Measurements from ENCODE around the gene CPSF4. TPM values are rescaled to one million over a fixed set of nuclear protein-coding genes. Genes with fewer than 3 reads are reported as not detected.
A peak's percentile ranks its signal among the peaks of the same experiment; 100 is the strongest.

CPSF4 gene
- total RNA-seq, 1 donor from 2014 or later: 89.9 TPM

GRCh38 chr7:99398891-99399445, 39.8 kb upstream of the CPSF4 start:
- Mint-ChIP-seq H3K4me3 (ENCODE audit: low read depth) (no peak overlapping the region), H3K9me3 (no peaks in the 10 kb centered on the region), H3K4me1 (ENCODE audit: low read depth) (peaks cover 5% of the 10 kb centered on the region), H3K27me3 (ENCODE audit: low read depth) (no peaks in the 10 kb centered on the region), H3K36me3 (ENCODE audit: low read depth) (peaks cover 79% of the 10 kb centered on the region), H3K27ac (peak overlapping the region; percentile 2)
- intact Hi-C loops (cut with micrococcal nuclease): loop anchor here (5.0 kb wide), 1 partner anchor 1853 kb away; no protein-coding TSS in a partner anchor
- no peak for DNase-seq (ENCODE audit: low spot score)

- Mint-ChIP-seq H3K9me3 (no peaks in the 10 kb centered on the region), H3K4me3 (ENCODE audit: low read depth) (no peak overlapping the region), H3K27ac (no peak overlapping the region), H3K27me3 (ENCODE audit: low read depth) (no peaks in the 10 kb centered on the region), H3K36me3 (ENCODE audit: low read depth) (peaks cover 79% of the 10 kb centered on the region), H3K4me1 (ENCODE audit: low read depth) (peaks cover 5% of the 10 kb centered on the region)
- DNase-seq (ENCODE audit: low spot score): no peak
- intact Hi-C loops (cut with micrococcal nuclease): loop anchor here (5.0 kb wide), 1 partner anchor 1853 kb away; no protein-coding TSS in a partner anchor
Observed at GRCh38 chr7:99399597-99399996, 39.1 kb upstream of the CPSF4 start.

- Mint-ChIP-seq H3K9me3 (no peaks in the 10 kb centered on the region), H3K4me3 (ENCODE audit: low read depth) (no peak overlapping the region), H3K27ac (no peak overlapping the region), H3K4me1 (ENCODE audit: low read depth) (peaks cover 16% of the 10 kb centered on the region), H3K36me3 (ENCODE audit: low read depth) (peaks cover 58% of the 10 kb centered on the region), H3K27me3 (ENCODE audit: low read depth) (no peaks in the 10 kb centered on the region)
- DNase-seq (ENCODE audit: low spot score): no peak
- intact Hi-C loops (cut with micrococcal nuclease): no loop called here
Observed at GRCh38 chr7:99402854-99403253, 35.9 kb upstream of the CPSF4 start.

- H3K27ac Mint-ChIP-seq: no peak overlapping the region
- peaks cover 13% of the 10 kb centered on the region for H3K4me1 Mint-ChIP-seq (ENCODE audit: low read depth)
- H3K4me3 Mint-ChIP-seq (ENCODE audit: low read depth): no peak overlapping the region
- H3K36me3 Mint-ChIP-seq (ENCODE audit: low read depth): peaks cover 50% of the 10 kb centered on the region
- H3K9me3 Mint-ChIP-seq: no peaks in the 10 kb centered on the region
- intact Hi-C loops (cut with micrococcal nuclease): no loop called here
- H3K27me3 Mint-ChIP-seq (ENCODE audit: low read depth): no peaks in the 10 kb centered on the region
- DNase-seq (ENCODE audit: low spot score): no peak
Observed at GRCh38 chr7:99403764-99404163, 35.0 kb upstream of the CPSF4 start.

- intact Hi-C loops (cut with micrococcal nuclease): no loop called here
- Mint-ChIP-seq H3K27ac (no peak overlapping the region), H3K36me3 (ENCODE audit: low read depth) (peaks cover 50% of the 10 kb centered on the region), H3K27me3 (ENCODE audit: low read depth) (no peaks in the 10 kb centered on the region), H3K4me1 (ENCODE audit: low read depth) (peaks cover 13% of the 10 kb centered on the region), H3K4me3 (ENCODE audit: low read depth) (no peak overlapping the region), H3K9me3 (no peaks in the 10 kb centered on the region)
- no peak for DNase-seq (ENCODE audit: low spot score)
Observed at GRCh38 chr7:99404235-99404976, 34.3 kb upstream of the CPSF4 start.

- H3K4me1 Mint-ChIP-seq (ENCODE audit: low read depth): peaks cover 16% of the 10 kb centered on the region
- intact Hi-C loops (cut with micrococcal nuclease): no loop called here
- H3K4me3 Mint-ChIP-seq (ENCODE audit: low read depth): no peak overlapping the region
- H3K27ac Mint-ChIP-seq: no peak overlapping the region
- no peaks in the 10 kb centered on the region for H3K9me3 Mint-ChIP-seq
- no peaks in the 10 kb centered on the region for H3K27me3 Mint-ChIP-seq (ENCODE audit: low read depth)
- no peak for DNase-seq (ENCODE audit: low spot score)
- peaks cover 50% of the 10 kb centered on the region for H3K36me3 Mint-ChIP-seq (ENCODE audit: low read depth)
Observed at GRCh38 chr7:99404977-99405320, 33.8 kb upstream of the CPSF4 start.

- Mint-ChIP-seq H3K4me3 (ENCODE audit: low read depth) (peak overlapping the region; percentile 30), H3K27ac (peak overlapping the region; percentile 21), H3K36me3 (ENCODE audit: low read depth) (peaks cover 55% of the 10 kb centered on the region), H3K27me3 (ENCODE audit: low read depth) (no peaks in the 10 kb centered on the region), H3K4me1 (ENCODE audit: low read depth) (peaks cover 23% of the 10 kb centered on the region), H3K9me3 (no peaks in the 10 kb centered on the region)
- intact Hi-C loops (cut with micrococcal nuclease): no loop called here
- DNase-seq (ENCODE audit: low spot score): no peak
Observed at GRCh38 chr7:99406557-99406956, 32.2 kb upstream of the CPSF4 start.

GRCh38 chr7:99407872-99408378, 30.8 kb upstream of the CPSF4 start:
- no peaks in the 10 kb centered on the region for H3K9me3 Mint-ChIP-seq
- peak overlapping the region; percentile 98 for H3K27ac Mint-ChIP-seq
- peak overlapping the region; percentile 99 for H3K4me3 Mint-ChIP-seq (ENCODE audit: low read depth)
- intact Hi-C loops (cut with micrococcal nuclease): loop anchor here (1.0 to 2.0 kb wide), 4 partner anchors 27 to 65 kb away; partner anchors contain the start of genes ARPC1B and ZNF789
- DNase-seq (ENCODE audit: low spot score): no peak
- peaks cover 62% of the 10 kb centered on the region for H3K36me3 Mint-ChIP-seq (ENCODE audit: low read depth)
- H3K4me1 Mint-ChIP-seq (ENCODE audit: low read depth): peaks cover 23% of the 10 kb centered on the region
- no peaks in the 10 kb centered on the region for H3K27me3 Mint-ChIP-seq (ENCODE audit: low read depth)

GRCh38 chr7:99408379-99409191, 30.2 kb upstream of the CPSF4 start, which contains the start of the genes BUD31 and PDAP1:
BUD31 (plus strand) TSS chr7:99408969; CDS start chr7:99411093, 2,124 bp downstream.
PDAP1 (minus strand) TSS chr7:99408597; CDS start chr7:99408548, 49 bp downstream.
- peaks cover 62% of the 10 kb centered on the region for H3K36me3 Mint-ChIP-seq (ENCODE audit: low read depth)

GRCh38 chr7:99409192-99409572, 29.6 kb upstream of the CPSF4 start:
- Mint-ChIP-seq H3K9me3 (no peaks in the 10 kb centered on the region), H3K27me3 (ENCODE audit: low read depth) (no peaks in the 10 kb centered on the region), H3K4me3 (ENCODE audit: low read depth) (peak overlapping the region; percentile 99), H3K27ac (peak overlapping the region; percentile 98), H3K36me3 (ENCODE audit: low read depth) (peaks cover 56% of the 10 kb centered on the region), H3K4me1 (ENCODE audit: low read depth) (peaks cover 23% of the 10 kb centered on the region)
- intact Hi-C loops (cut with micrococcal nuclease): loop anchor here (2.0 kb wide), 1 partner anchor 64 kb away; the partner anchor contains the start of gene ZNF789
- no peak for DNase-seq (ENCODE audit: low spot score)

More at GRCh38 chr7:99408379-99409191, 30.2 kb upstream of the CPSF4 start, which contains the start of the genes BUD31 and PDAP1:
- Mint-ChIP-seq H3K27ac (peak within 1 kb of the TSS; percentile 98), H3K4me3 (ENCODE audit: low read depth) (peak within 1 kb of the TSS; percentile 99), H3K27me3 (ENCODE audit: low read depth) (no peaks in the 10 kb centered on the region), H3K9me3 (no peaks in the 10 kb centered on the region), H3K4me1 (ENCODE audit: low read depth) (peaks cover 23% of the 10 kb centered on the region)
- intact Hi-C loops (cut with micrococcal nuclease): loop anchor here (1.0 to 2.0 kb wide), 4 partner anchors 27 to 64 kb away; partner anchors contain the start of genes ARPC1B and ZNF789
- DNase-seq (ENCODE audit: low spot score): peak; percentile 94

GRCh38 chr7:99409806-99410205, 28.9 kb upstream of the CPSF4 start:
- intact Hi-C loops (cut with micrococcal nuclease): loop anchor here (2.0 kb wide), 1 partner anchor 63 kb away; the partner anchor contains the start of gene ZNF789
- Mint-ChIP-seq H3K36me3 (ENCODE audit: low read depth) (peaks cover 56% of the 10 kb centered on the region), H3K4me3 (ENCODE audit: low read depth) (peak overlapping the region; percentile 99), H3K4me1 (ENCODE audit: low read depth) (peaks cover 23% of the 10 kb centered on the region), H3K27ac (no peak overlapping the region), H3K9me3 (no peaks in the 10 kb centered on the region), H3K27me3 (ENCODE audit: low read depth) (no peaks in the 10 kb centered on the region)
- DNase-seq (ENCODE audit: low spot score): no peak

GRCh38 chr7:99410635-99411034, 28.1 kb upstream of the CPSF4 start:
- Mint-ChIP-seq H3K36me3 (ENCODE audit: low read depth) (peaks cover 60% of the 10 kb centered on the region), H3K4me1 (ENCODE audit: low read depth) (peaks cover 23% of the 10 kb centered on the region), H3K27ac (peak overlapping the region; percentile 59), H3K9me3 (no peaks in the 10 kb centered on the region), H3K4me3 (ENCODE audit: low read depth) (peak overlapping the region; percentile 99), H3K27me3 (ENCODE audit: low read depth) (no peaks in the 10 kb centered on the region)
- no peak for DNase-seq (ENCODE audit: low spot score)
- intact Hi-C loops (cut with micrococcal nuclease): no loop called here

Data from activated T-helper 2 cell treated with anti-CD3 and anti-CD28 coated beads, Interferon-gamma antibody, Interleukin-2, Interleukin-4, amounts not matched to agents 10 μg/mL and 5 μg/mL and 100 μg/mL, durations not matched to agents 14 hours and 24 hours and 36 hours (primary cell).